Measurements from ENCODE around the gene MIER2.

The MIER2 gene

GRCh38 chr19:377801-378581, 33.4 kb upstream of the MIER2 start:
- no peak for DNase-seq (ENCODE audit: low read depth)

DNA sequence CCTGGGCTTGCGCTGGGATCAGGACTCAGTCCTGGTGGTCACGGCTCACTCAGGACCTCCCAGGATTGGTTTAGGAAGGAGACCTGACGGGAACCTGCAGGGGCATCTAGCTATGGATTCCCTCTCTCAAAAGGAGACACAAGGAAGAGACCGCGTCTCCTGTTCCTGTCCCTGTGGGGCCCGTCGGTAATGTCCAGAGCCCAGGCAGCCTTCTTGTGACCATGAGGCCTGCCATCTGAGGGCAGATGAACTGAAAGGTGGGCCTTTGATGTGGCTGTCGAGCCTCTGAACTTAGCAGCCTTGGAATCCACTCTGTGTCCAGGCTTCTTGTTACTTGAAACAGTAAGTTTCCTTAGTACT, 31.5 kb upstream of the MIER2 start:
- DNase-seq (ENCODE audit: low read depth), result no peak

DNA sequence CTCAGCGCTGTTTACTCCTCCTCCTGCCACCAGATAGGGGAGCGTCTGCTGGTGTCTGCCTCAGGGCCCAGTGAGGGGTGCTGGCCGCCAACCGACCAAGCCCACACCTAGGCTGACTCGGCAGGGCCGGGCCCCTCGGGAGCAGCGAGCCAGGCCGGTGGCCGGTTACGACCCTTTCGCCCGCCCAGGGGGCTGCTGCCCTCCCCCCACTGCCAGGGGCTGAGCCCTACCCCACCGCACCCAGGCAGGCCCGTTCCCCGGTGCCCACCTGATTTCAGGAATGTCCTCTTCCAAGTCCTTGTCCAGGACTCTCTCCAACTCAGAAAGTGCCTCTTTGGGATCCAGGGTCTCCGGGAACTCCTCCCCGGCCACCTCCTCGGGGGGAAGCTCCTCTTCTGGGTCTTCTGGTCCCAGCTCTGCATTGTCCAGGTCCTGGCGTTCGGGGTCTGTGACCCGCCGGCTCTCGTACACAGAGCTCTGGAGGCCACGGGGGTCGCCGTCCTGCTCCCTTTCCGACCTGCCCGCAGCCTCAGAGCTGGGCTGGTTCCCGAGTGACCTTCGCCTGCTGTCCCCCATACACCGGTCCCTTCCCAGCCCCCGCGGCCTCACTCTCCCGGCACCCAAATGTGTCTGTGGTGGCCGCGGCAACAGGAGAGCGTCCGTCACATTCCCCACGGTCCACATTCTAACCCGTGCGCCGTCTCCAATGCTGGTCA, 31.0 kb upstream of the MIER2 start:
- DNase-seq (ENCODE audit: low read depth), result no peak

GRCh38 chr19:374886-375235, 30.3 kb upstream of the MIER2 start:
- DNase-seq (ENCODE audit: low read depth), result no peak

- DNase-seq (ENCODE audit: low read depth), result no peak
Observed at GRCh38 chr19:374183-374885, 29.7 kb upstream of the MIER2 start.

DNA sequence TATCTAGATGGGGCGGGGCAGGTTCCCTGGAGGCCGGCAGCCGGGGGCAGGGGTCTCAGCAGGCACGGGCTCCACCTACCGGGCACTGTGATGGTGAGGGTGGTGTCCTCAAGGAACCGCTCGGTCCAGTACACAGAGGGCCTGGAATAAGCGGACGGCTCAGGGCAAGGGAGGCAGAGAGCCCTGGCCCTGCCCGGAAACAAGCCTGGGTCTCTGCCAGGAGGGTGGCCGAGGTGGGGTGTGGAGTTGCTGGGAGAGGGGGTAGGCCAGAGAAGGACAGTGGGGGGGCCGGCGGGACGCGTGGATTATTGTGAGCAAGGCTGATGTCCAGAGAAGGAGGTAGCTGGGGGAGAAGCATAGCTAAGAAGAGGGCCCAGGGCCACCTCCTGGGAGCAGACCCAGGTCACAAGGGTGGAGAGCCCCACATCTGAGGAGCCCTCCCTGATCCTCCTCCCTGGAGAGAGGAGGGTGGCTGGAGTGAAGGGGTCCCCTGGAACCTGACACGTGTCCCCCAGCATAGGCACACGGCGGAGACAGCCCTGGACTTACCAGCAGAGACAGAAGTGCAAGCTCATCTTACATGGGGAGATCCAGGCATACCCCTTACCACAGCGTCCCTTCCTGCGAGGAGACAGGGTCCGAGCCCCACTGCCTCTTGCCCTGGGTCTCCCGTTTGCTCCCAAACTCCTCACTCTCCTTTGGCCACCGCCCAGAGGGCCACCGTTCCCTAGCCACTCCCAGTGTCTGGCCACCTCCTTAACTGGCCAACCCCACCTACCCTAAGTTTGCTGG, 29.0 kb upstream of the MIER2 start:
- no peak for DNase-seq (ENCODE audit: low read depth)

DNA sequence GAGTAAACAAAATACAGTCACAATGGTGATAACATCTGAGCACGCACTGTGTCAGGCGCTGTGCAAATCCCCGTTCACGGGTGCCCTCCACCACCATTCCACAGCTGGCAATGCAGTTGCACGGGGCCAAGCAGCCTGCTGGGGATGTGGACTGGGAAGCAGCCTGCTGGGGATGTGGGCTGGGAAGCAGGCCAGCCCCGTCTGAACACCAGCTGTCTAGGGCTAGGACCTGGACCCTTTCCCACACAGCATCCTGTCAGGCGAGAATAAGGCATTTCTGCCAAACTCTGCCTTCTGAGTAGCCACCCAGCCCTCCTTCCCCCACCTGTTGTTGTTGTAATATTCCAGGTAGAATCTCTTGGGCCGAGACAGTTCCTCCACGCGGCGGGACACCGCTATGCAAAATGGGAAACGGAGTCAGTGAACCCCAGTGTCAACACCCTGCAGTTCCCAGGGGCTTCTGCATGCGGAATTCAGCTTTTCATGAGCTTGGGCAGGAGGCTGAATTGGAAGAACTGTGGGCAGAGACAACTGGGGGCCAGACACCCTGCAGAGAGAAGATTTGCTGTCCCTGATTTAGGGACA, 27.8 kb upstream of the MIER2 start:
- no peak for DNase-seq (ENCODE audit: low read depth)

DNA sequence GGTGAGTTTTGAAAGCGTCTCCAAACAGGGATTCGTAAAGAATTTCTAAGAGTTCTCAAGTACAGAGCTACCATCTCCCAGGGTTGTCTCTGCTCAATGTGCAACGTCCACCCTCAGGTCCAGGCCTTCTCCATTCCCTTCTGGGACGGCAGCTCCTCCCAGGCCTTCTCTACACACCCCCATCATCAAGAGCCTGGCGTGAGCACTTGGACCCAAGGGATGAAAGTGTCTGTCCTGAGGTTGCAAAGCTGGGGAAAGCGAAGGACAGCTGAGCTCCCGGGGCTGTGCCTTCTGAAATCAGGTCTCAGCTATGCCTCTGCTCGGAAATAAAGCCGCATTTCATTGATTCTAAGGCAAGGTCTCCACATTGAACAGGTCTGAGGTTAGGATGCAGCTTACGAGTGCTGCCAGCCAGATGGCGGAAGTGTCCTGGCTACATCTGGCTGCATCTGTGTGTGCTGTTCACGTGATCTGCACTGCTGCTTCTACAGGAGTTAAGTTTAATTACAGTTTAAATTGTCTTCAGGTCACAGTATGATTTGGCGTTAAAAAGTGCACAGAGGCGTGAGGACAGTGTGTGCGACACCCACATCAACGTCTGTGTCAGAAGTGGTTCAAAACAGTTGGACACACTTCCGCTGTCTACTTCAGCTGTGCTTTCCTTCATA, 27.0 kb upstream of the MIER2 start:
- DNase-seq (ENCODE audit: low read depth), result no peak

DNA sequence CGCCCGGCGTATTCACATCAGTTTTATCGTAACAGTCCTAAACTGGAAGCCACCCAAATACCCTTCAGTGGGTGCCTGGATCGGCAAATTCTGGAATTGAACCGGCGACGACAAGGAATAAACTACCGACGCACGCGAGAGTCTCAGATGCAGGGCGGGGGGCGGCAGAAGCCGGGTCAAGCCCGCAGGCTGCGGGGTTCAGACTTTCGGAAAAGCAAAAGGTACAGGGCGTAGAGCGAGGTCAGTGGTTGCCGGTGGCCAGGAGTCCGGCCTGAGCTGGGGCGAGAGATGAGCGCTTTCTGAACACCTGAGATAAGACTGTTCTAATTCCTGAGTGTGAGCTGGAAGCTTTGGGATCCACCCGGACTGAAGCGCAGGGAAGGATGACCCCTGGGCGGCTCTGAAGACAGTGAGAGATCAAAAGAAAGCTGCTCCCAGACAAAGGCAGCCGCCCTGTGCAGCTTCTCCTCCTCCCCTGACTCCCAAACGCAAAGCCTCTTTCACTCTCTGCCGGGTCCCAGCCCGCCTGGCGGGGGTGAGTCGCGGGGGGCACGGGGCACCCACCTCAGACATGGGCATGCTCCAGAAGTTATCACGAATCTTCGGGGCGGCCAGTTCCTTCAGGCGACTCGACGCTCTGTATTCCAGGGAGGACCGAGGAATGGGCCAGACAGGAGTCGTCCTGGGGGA, 26.2 kb upstream of the MIER2 start:
- DNase-seq (ENCODE audit: low read depth), result no peak

DNA sequence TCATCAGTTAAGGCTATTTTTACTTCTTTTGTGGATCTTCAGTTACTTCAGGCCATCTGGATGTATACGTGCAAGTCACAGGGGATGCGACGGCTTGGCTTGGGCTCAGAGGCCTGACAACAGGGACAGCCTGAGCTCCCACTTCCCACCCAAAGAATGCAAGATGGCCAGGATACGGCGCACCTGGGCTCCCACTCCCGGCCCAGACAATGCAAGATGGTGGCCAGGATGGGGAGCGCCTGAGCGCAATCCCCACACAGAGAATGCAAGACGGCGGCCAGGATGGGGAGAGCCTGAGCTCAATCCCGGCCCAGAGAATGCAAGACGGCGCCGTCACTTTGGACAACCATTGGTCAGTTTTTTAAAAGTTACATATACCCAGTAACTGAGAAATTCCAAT, 25.3 kb upstream of the MIER2 start:
- no peak for DNase-seq (ENCODE audit: low read depth)

GRCh38 chr19:369256-369655, 24.7 kb upstream of the MIER2 start:
- no peak for DNase-seq (ENCODE audit: low read depth)

DNA sequence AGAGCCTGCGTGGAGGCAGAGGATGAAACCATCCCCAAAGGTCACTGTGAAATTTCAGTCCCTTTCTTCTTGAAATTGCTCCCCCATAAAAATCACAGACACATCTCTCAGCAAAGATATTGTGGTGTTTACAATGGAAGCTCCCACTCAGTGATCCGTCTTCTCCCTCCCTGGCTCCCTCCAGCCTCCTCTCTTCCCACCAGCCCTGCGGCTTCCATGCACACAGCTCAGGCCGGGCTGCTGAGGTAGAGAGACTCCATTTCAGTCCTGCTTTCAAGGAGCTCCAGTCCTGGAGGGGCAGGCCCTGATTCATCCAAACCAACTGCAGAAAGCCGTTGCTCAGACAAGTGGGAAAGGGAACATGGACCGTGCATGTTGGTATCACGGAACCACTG, 24.0 kb upstream of the MIER2 start:
- no peak for DNase-seq (ENCODE audit: low read depth)

- no peak for DNase-seq (ENCODE audit: low read depth)
Observed at GRCh38 chr19:367963-368629, 23.5 kb upstream of the MIER2 start.

GRCh38 chr19:367561-367960, 23.0 kb upstream of the MIER2 start:
- no peak for DNase-seq (ENCODE audit: low read depth)

DNA sequence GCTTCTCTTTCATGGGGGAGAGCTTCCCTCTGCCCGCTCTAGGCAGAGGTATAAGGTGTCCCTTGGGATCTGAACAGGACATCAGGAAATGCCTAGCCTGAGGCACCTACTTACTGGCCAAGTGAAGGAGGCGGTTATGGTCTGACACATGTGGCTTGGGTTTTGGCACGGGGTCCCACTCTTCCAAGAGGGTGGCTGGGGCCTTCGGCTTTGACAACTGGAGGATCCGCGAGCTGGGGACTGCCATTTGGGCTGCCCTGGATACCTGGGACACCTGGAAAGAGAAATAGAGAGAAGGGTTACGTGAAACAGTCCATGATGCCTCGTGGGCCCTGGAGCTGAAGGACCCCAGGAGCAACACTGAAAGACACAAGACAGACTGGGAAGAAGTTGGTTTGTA, 22.4 kb upstream of the MIER2 start:
- DNase-seq (ENCODE audit: low read depth), result no peak

GRCh38 chr19:366205-366783, 21.7 kb upstream of the MIER2 start:
- no peak for DNase-seq (ENCODE audit: low read depth)

- no peak for DNase-seq (ENCODE audit: low read depth)
Observed at GRCh38 chr19:364496-365287, 20.1 kb upstream of the MIER2 start.

- no peak for DNase-seq (ENCODE audit: low read depth)
Observed at GRCh38 chr19:362683-363082, 18.1 kb upstream of the MIER2 start.

GRCh38 chr19:362154-362553, 17.6 kb upstream of the MIER2 start:
- no peak for DNase-seq (ENCODE audit: low read depth)

DNA sequence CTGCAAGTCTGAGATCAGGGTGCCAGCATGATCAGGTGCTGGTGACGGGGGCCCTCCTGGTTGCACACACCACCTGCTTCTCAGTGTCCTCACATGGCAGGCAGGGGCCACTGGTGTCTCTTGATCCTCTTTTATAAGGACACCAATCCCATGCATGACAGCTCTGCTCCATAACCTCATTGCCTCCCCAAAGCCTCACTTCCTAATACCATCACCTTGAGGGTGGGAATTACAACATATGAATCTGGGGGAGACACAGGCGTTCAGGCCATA, 15.0 kb upstream of the MIER2 start:
- no peak for DNase-seq (ENCODE audit: low read depth)
